HCT116 (cell line): ENCODE results near the gene DAPK1.

ENCODE experiments used
- EZH2 ChIP-seq: fragments of 200-600 bp; sonication (generic); IDR thresholded peaks from 2 replicates; pipeline ENCODE4 v1.6.1; 2017; ENCODE audit warnings: antibody characterized with exemption, mixed run types
- JUND ChIP-seq: IDR thresholded peaks from 2 replicates; pipeline ENCODE4 v1.6.1; 2012
- YY1 ChIP-seq: IDR thresholded peaks from 2 replicates; pipeline ENCODE4 v1.6.1; 2011; ENCODE audit warnings: low read length, low read depth, moderate library complexity, mild to moderate bottlenecking; ENCODE audit not compliant: insufficient replicate concordance; ENCODE audit errors: extremely low read depth
- TF ChIP-seq, protein P1 (sequence below): IDR thresholded peaks from 2 replicates; pipeline ENCODE4 v1.6.1; 2012; ENCODE audit warnings: low read depth

DNA sequence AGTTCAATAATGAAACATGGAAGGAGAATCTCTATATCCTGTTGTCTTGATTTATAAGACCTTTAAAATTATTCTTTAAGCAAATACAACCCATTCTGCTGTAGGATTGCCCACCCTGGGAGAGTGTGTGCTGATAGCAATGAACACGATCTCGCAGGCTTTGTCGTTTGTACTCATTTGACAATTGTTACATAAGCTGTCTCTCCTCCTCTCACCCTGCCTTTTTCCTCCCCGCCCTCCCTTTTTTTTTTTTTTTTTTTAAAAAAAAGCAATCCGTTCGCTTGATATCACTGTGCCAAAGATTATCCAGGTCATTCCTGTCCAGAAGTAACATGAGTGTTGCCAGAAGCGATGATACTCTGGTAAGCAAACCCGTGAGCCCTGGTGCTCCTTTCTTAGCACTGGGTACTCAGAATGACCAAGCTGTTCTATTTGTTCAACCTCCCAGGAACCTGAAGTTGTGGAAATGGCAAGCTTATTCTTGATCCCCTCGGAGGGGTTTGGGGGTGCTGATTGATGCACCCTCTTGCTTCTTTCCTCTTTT is 145.5 kb downstream of the DAPK1 start:
- TF ChIP-seq, protein P1, sequence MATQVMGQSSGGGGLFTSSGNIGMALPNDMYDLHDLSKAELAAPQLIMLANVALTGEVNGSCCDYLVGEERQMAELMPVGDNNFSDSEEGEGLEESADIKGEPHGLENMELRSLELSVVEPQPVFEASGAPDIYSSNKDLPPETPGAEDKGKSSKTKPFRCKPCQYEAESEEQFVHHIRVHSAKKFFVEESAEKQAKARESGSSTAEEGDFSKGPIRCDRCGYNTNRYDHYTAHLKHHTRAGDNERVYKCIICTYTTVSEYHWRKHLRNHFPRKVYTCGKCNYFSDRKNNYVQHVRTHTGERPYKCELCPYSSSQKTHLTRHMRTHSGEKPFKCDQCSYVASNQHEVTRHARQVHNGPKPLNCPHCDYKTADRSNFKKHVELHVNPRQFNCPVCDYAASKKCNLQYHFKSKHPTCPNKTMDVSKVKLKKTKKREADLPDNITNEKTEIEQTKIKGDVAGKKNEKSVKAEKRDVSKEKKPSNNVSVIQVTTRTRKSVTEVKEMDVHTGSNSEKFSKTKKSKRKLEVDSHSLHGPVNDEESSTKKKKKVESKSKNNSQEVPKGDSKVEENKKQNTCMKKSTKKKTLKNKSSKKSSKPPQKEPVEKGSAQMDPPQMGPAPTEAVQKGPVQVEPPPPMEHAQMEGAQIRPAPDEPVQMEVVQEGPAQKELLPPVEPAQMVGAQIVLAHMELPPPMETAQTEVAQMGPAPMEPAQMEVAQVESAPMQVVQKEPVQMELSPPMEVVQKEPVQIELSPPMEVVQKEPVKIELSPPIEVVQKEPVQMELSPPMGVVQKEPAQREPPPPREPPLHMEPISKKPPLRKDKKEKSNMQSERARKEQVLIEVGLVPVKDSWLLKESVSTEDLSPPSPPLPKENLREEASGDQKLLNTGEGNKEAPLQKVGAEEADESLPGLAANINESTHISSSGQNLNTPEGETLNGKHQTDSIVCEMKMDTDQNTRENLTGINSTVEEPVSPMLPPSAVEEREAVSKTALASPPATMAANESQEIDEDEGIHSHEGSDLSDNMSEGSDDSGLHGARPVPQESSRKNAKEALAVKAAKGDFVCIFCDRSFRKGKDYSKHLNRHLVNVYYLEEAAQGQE: no peak
- TF ChIP-seq EZH2 (no peak), YY1 (no peak), JUND (no peak)
